RCC 7860 (cell line): ENCODE results near the gene ABCG1.
"Not testable (repeated sequence)": the region's sequence is repeated elsewhere in the genome, so short reads cannot be mapped to it uniquely, and the experiment has no call there.

ENCODE experiments used
- DNase-seq: peaks from one replicate; pipeline ENCODE4 v3.0.0-alpha.2; 2015; ENCODE audit warnings: low spot score
- FAIRE-seq: peaks from 2 replicates; lab custom pipeline; 2012; peaks lifted over from hg19 to GRCh38; lab: Jason Lieb, UNC

Gene ABCG1

GRCh38 chr21:42218836-42219605 lies at the start of gene ABCG1:
Gene ABCG1 (plus strand): TSS chr21:42219140. CDS start chr21:42219263, 123 bp downstream.
- FAIRE-seq (no peak), DNase-seq (no peak)

- DNase-seq (no peak), FAIRE-seq (no peak)
Observed at GRCh38 chr21:42169758-42170157, 49.2 kb upstream of the ABCG1 start.

- FAIRE-seq: no peak
- no peak for DNase-seq
Observed at GRCh38 chr21:42171091-42172053, 47.6 kb upstream of the ABCG1 start.

- no peak for DNase-seq
- no peak for FAIRE-seq
Observed at GRCh38 chr21:42172596-42173483, 46.1 kb upstream of the ABCG1 start.

- DNase-seq (no peak), FAIRE-seq (no peak)
Observed at GRCh38 chr21:42174173-42174572, 44.8 kb upstream of the ABCG1 start.

GRCh38 chr21:42175110-42175710 lies 43.7 kb upstream of the ABCG1 start:
- FAIRE-seq: no peak
- DNase-seq: no peak

GRCh38 chr21:42176859-42177258 lies 42.1 kb upstream of the ABCG1 start:
- no peak for DNase-seq
- FAIRE-seq: no peak

- DNase-seq (no peak), FAIRE-seq (no peak)
Observed at GRCh38 chr21:42179316-42179715, 39.6 kb upstream of the ABCG1 start.

- not testable (repeated sequence) for FAIRE-seq, DNase-seq
Observed at GRCh38 chr21:42180001-42180400, 38.9 kb upstream of the ABCG1 start.

- DNase-seq: no peak
Observed at GRCh38 chr21:42182713-42183371, 36.1 kb upstream of the ABCG1 start.

GRCh38 chr21:42183374-42184266 lies 35.3 kb upstream of the ABCG1 start:
- FAIRE-seq (no peak), DNase-seq (no peak)

More at GRCh38 chr21:42182713-42183371, 36.1 kb upstream of the ABCG1 start:
- no peak for FAIRE-seq

GRCh38 chr21:42186591-42186990 lies 32.3 kb upstream of the ABCG1 start:
- DNase-seq (no peak), FAIRE-seq (no peak)

- FAIRE-seq (no peak), DNase-seq (no peak)
Observed at GRCh38 chr21:42187976-42188653, 30.8 kb upstream of the ABCG1 start.

- DNase-seq: no peak
- FAIRE-seq: no peak
Observed at GRCh38 chr21:42188663-42189062, 30.3 kb upstream of the ABCG1 start.

GRCh38 chr21:42189431-42189830 lies 29.5 kb upstream of the ABCG1 start:
- DNase-seq: no peak
- FAIRE-seq: no peak

GRCh38 chr21:42189860-42190485 lies 29.0 kb upstream of the ABCG1 start:
- no peak for DNase-seq
- FAIRE-seq: no peak

- DNase-seq (no peak), FAIRE-seq (no peak)
Observed at GRCh38 chr21:42190486-42190863, 28.5 kb upstream of the ABCG1 start.

- no peak for FAIRE-seq
Observed at GRCh38 chr21:42191064-42191463, 27.9 kb upstream of the ABCG1 start.

More at GRCh38 chr21:42191064-42191463, 27.9 kb upstream of the ABCG1 start:
- no peak for DNase-seq
